Sigmoid colon (tissue), 4 donors: ENCODE measurements around the gene INPP5D.

Experiments used
- POLR2AphosphoS5 ChIP-seq, 4 donors: sonication (generic); formaldehyde crosslinking; IDR thresholded peaks; one replicate each; pipeline ENCODE4 v1.6.1; 2017; ENCODE audit warnings: antibody characterized with exemption in 4 of 4
- TF ChIP-seq, protein P1 (sequence below), 4 experiments: fragments of 450-650 bp in 3 of 4; fragments of 200-600 bp in 1 of 4; IDR thresholded peaks; one replicate each; pipeline ENCODE4 v1.5.1; 2016 to 2019; ENCODE audit warnings: antibody characterized with exemption in 4 of 4, mild to moderate bottlenecking in 3 of 4, moderate library complexity in 2 of 4

- TF ChIP-seq, protein P1, sequence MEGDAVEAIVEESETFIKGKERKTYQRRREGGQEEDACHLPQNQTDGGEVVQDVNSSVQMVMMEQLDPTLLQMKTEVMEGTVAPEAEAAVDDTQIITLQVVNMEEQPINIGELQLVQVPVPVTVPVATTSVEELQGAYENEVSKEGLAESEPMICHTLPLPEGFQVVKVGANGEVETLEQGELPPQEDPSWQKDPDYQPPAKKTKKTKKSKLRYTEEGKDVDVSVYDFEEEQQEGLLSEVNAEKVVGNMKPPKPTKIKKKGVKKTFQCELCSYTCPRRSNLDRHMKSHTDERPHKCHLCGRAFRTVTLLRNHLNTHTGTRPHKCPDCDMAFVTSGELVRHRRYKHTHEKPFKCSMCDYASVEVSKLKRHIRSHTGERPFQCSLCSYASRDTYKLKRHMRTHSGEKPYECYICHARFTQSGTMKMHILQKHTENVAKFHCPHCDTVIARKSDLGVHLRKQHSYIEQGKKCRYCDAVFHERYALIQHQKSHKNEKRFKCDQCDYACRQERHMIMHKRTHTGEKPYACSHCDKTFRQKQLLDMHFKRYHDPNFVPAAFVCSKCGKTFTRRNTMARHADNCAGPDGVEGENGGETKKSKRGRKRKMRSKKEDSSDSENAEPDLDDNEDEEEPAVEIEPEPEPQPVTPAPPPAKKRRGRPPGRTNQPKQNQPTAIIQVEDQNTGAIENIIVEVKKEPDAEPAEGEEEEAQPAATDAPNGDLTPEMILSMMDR (IDR thresholded peaks at IDR 0.05) = no peak
- no peak for TF ChIP-seq POLR2AphosphoS5 (IDR thresholded peaks at IDR 0.05)
Observed at GRCh38 chr2:233035426-233036161, 24.5 kb upstream of the INPP5D start.
